ENCODE measurements around the gene TP53I11. TPM values are rescaled to one million over a fixed set of nuclear protein-coding genes. Genes with fewer than 3 reads are reported as not detected.

Gene TP53I11
- total RNA-seq, 1 donor from 2014 or later, result 19.8 TPM

DNA sequence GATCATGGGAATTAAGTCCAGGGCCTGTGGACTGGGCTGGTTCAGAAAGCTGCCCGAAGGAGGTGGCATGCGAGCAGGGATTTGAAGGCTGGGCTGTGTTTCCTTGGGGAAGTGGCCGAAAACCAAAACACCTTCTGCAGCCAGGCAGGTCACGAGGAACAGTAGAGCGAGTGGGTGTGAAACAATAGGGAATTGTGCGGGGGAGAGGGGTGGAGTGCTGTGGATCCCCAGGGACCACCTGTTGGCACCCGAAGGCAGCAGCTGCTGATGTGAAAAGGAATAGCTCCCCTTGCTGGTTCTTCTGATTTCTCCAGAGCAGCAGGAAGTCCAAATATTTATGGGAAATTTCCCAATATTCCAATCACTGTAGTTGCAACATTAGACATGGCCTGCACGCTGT, 24.6 kb downstream of the TP53I11 start:
- Histone ChIP-seq H3K4me3 (ENCODE audit: low read depth, low read length) (no peak overlapping the region), H3K27me3 (ENCODE audit: control insufficient read depth, insufficient read depth, low read length) (peaks cover 34% of the 10 kb centered on the region), H3K36me3 (ENCODE audit: control insufficient read depth, insufficient read depth, low read length) (no peaks in the 10 kb centered on the region)
- TF ChIP-seq, protein P1, sequence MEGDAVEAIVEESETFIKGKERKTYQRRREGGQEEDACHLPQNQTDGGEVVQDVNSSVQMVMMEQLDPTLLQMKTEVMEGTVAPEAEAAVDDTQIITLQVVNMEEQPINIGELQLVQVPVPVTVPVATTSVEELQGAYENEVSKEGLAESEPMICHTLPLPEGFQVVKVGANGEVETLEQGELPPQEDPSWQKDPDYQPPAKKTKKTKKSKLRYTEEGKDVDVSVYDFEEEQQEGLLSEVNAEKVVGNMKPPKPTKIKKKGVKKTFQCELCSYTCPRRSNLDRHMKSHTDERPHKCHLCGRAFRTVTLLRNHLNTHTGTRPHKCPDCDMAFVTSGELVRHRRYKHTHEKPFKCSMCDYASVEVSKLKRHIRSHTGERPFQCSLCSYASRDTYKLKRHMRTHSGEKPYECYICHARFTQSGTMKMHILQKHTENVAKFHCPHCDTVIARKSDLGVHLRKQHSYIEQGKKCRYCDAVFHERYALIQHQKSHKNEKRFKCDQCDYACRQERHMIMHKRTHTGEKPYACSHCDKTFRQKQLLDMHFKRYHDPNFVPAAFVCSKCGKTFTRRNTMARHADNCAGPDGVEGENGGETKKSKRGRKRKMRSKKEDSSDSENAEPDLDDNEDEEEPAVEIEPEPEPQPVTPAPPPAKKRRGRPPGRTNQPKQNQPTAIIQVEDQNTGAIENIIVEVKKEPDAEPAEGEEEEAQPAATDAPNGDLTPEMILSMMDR (IDR thresholded peaks at IDR 0.05; ENCODE audit: insufficient read depth, low read length, poor library complexity, severe bottlenecking), result no peak
- no peak for DNase-seq (ENCODE audit: low read depth)

DNA sequence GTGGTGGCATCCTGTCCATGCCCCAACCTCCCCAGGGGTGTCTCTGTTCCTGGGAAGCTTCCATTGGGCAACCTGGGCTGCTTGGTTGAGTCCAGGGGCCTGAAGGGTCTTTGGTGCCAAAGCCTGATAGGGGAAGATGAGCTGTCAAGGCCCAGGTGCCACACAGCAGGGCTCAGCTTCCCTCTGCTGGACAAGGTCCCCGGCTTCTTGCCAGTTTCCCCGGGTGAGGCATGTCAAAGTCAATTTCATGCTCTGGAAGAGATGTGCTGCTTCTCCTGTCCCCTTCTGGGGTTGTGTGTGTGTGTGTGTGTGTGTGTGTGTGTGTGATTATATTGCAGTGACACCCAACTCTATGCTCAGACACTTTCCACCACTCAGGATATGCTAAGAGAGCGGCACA, 26.9 kb downstream of the TP53I11 start:
- Histone ChIP-seq H3K36me3 (ENCODE audit: control insufficient read depth, insufficient read depth, low read length) (no peaks in the 10 kb centered on the region), H3K27me3 (ENCODE audit: control insufficient read depth, insufficient read depth, low read length) (peaks cover 27% of the 10 kb centered on the region), H3K4me3 (ENCODE audit: low read depth, low read length) (no peak overlapping the region)
- no peak for DNase-seq (ENCODE audit: low read depth)
- TF ChIP-seq, protein P1 (IDR thresholded peaks at IDR 0.05; ENCODE audit: insufficient read depth, low read length, poor library complexity, severe bottlenecking), result no peak

- DNase-seq (ENCODE audit: low read depth), result no peak
- peaks cover 27% of the 10 kb centered on the region for H3K27me3 ChIP-seq (ENCODE audit: control insufficient read depth, insufficient read depth, low read length)
- TF ChIP-seq, protein P1 (IDR thresholded peaks at IDR 0.05; ENCODE audit: insufficient read depth, low read length, poor library complexity, severe bottlenecking), result no peak
- H3K4me3 ChIP-seq (ENCODE audit: low read depth, low read length), result no peak overlapping the region
- H3K36me3 ChIP-seq (ENCODE audit: control insufficient read depth, insufficient read depth, low read length), result no peaks in the 10 kb centered on the region
Observed at GRCh38 chr11:44923115-44923514, 27.6 kb downstream of the TP53I11 start.

- Histone ChIP-seq H3K27me3 (ENCODE audit: control insufficient read depth, insufficient read depth, low read length) (peaks cover 30% of the 10 kb centered on the region), H3K36me3 (ENCODE audit: control insufficient read depth, insufficient read depth, low read length) (no peaks in the 10 kb centered on the region), H3K4me3 (ENCODE audit: low read depth, low read length) (no peak overlapping the region)
- TF ChIP-seq, protein P1 (IDR thresholded peaks at IDR 0.05; ENCODE audit: insufficient read depth, low read length, poor library complexity, severe bottlenecking), result no peak
- DNase-seq (ENCODE audit: low read depth), result no peak
Observed at GRCh38 chr11:44920451-44920850, 30.2 kb downstream of the TP53I11 start.

GRCh38 chr11:44917741-44918140, 32.9 kb downstream of the TP53I11 start:
- TF ChIP-seq, protein P1 (IDR thresholded peaks at IDR 0.05; ENCODE audit: insufficient read depth, low read length, poor library complexity, severe bottlenecking), result no peak
- no peaks in the 10 kb centered on the region for H3K36me3 ChIP-seq (ENCODE audit: control insufficient read depth, insufficient read depth, low read length)
- no peak for DNase-seq (ENCODE audit: low read depth)
- no peak overlapping the region for H3K4me3 ChIP-seq (ENCODE audit: low read depth, low read length)
- H3K27me3 ChIP-seq (ENCODE audit: control insufficient read depth, insufficient read depth, low read length), result peaks cover 24% of the 10 kb centered on the region

DNA sequence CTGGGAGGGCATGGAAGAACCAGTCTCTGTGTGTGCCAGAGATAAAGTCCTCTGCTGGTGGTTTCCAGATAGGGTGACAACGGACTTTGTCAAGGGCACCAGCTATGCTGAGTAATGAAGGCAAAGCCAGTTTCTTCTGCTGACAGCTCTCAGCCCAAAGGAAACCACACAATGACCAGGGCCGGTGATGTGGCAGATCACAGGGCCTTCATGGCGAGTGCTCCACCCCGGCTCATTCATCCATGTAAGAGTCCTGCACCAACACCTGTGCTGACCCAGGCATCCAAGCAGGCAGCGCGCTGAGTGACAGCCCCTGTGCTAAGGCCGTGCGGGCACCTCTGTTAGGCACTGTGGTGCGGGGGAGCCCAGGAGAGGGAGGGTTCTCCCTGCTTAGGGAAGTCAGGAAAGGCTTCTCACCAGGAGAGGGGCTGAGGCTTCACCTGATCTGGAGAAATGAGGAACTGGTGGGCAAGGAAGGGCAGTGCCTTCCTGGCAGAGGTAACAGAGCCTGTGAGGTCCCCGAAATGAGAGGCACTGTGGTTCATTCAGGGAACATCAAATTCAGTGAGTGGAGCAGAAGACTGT, 33.8 kb downstream of the TP53I11 start:
- TF ChIP-seq, protein P1 (IDR thresholded peaks at IDR 0.05; ENCODE audit: insufficient read depth, low read length, poor library complexity, severe bottlenecking), result no peak
- no peaks in the 10 kb centered on the region for H3K36me3 ChIP-seq (ENCODE audit: control insufficient read depth, insufficient read depth, low read length)
- DNase-seq (ENCODE audit: low read depth), result no peak
- H3K27me3 ChIP-seq (ENCODE audit: control insufficient read depth, insufficient read depth, low read length), result peaks cover 21% of the 10 kb centered on the region
- H3K4me3 ChIP-seq (ENCODE audit: low read depth, low read length), result no peak overlapping the region

Measured in kidney epithelial cell (primary cell).